HL-60/S4 treated with retinoic acid at 250 ng/mL for 4 days and 3 days (cell line): ENCODE measurements around the gene BARHL1.

Experiments used
- in situ Hi-C: fragments of 300-500 bp; cut with MboI; formaldehyde crosslinking; loops from 2 replicates; pipeline ENCODE4 v1.7.0; 2022; ENCODE audit warnings: low sequenced_read_pairs

BARHL1 gene

GRCh38 chr9:132585954-132586829 is 3.8 kb downstream of the BARHL1 start:
- in situ Hi-C loops, result no loop called here

- in situ Hi-C loops, result no loop called here
Observed at GRCh38 chr9:132586830-132587591, 4.6 kb downstream of the BARHL1 start.

GRCh38 chr9:132587592-132587955 is 5.2 kb downstream of the BARHL1 start:
- in situ Hi-C loops, result no loop called here

- in situ Hi-C loops, result no loop called here
Observed at GRCh38 chr9:132588098-132588497, 5.7 kb downstream of the BARHL1 start.

- in situ Hi-C loops, result no loop called here
Observed at GRCh38 chr9:132588501-132589147, 6.2 kb downstream of the BARHL1 start.

GRCh38 chr9:132589148-132590036 is 7.0 kb downstream of the BARHL1 start:
- in situ Hi-C loops, result no loop called here

GRCh38 chr9:132590037-132590317 is 7.6 kb downstream of the BARHL1 start:
- in situ Hi-C loops, result no loop called here

GRCh38 chr9:132590318-132591182 is 8.1 kb downstream of the BARHL1 start:
- in situ Hi-C loops, result no loop called here

GRCh38 chr9:132591244-132591643 is 8.8 kb downstream of the BARHL1 start:
- in situ Hi-C loops, result no loop called here

- in situ Hi-C loops, result no loop called here
Observed at GRCh38 chr9:132591751-132592314, 9.4 kb downstream of the BARHL1 start.

- in situ Hi-C loops, result no loop called here
Observed at GRCh38 chr9:132592451-132592850, 10.0 kb downstream of the BARHL1 start.

- in situ Hi-C loops, result no loop called here
Observed at GRCh38 chr9:132594412-132594811, 12.0 kb downstream of the BARHL1 start.

- in situ Hi-C loops, result no loop called here
Observed at GRCh38 chr9:132595319-132595718, 12.9 kb downstream of the BARHL1 start.

- in situ Hi-C loops, result no loop called here
Observed at GRCh38 chr9:132596200-132596599, 13.8 kb downstream of the BARHL1 start.

GRCh38 chr9:132597073-132597775 is 14.8 kb downstream of the BARHL1 start:
- in situ Hi-C loops, result no loop called here

- in situ Hi-C loops, result no loop called here
Observed at GRCh38 chr9:132600326-132600984, 18.0 kb downstream of the BARHL1 start.

GRCh38 chr9:132602207-132602606 is 19.8 kb downstream of the BARHL1 start:
- in situ Hi-C loops, result no loop called here

- in situ Hi-C loops, result no loop called here
Observed at GRCh38 chr9:132605387-132605786, 23.0 kb downstream of the BARHL1 start.
